ENCODE results near the gene ZBTB16.

The ZBTB16 gene

GRCh38 chr11:114244726-114245394, 185.3 kb downstream of the ZBTB16 start:
- H3K4me1 ChIP-seq (ENCODE audit: insufficient read depth, poor library complexity, severe bottlenecking), result no peaks in the 10 kb centered on the region
- H3K4me3 ChIP-seq (ENCODE audit: severe bottlenecking), result no peak overlapping the region
- DNase-seq (ENCODE audit: low spot score) (no peak), ATAC-seq (ENCODE audit: low read depth) (no peak)
- H3K9me3 ChIP-seq (ENCODE audit: severe bottlenecking), result no peaks in the 10 kb centered on the region
- H3K27ac ChIP-seq (ENCODE audit: poor library complexity, severe bottlenecking), result no peak overlapping the region
- H3K36me3 ChIP-seq (ENCODE audit: low read depth), result peaks cover 7% of the 10 kb centered on the region; the same call in 1 of the 2 replicates
- TF ChIP-seq CTCF (IDR thresholded peaks at IDR 0.05; ENCODE audit: poor library complexity, severe bottlenecking), result no peak
- H3K27me3 ChIP-seq (ENCODE audit: insufficient read depth, poor library complexity, severe bottlenecking), result no peaks in the 10 kb centered on the region

DNA sequence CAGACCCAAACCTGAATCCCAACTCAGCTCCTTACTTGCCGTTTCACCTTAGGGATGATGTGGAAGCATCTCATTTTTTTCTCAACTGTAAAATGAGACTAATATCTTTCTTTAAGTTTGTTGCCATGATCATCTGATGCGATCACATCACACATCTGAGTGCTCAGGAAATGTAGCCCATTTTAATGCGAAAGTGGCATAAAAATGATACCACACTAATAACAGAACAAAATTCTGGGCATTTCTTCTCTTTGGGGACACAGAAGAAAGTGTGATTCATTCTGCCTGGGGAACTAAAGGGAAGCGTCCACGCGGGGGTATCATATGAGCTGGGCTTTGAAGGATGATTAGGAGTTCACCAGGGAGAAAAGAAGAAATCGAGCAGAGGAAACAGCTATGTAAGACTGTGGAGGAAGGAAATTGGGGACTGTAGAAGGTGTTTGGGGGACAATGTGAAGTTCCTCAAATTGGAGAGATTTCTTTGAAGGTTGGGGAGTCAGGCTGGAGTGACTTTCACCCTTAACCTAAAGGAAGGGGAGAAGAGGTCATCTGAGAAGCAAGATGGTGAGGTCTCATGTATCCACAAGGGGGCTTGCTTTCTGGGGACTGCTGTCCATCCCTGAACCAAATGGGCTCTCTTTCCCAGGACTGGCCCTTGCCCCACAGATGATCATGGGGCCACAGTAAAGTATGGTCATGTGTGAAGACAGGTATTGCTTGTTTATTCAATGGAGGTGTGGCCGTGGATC, 187.0 kb downstream of the ZBTB16 start:
- Histone ChIP-seq H3K27me3 (ENCODE audit: insufficient read depth, poor library complexity, severe bottlenecking) (no peaks in the 10 kb centered on the region), H3K9me3 (ENCODE audit: severe bottlenecking) (no peaks in the 10 kb centered on the region), H3K4me3 (ENCODE audit: severe bottlenecking) (no peak overlapping the region), H3K36me3 (ENCODE audit: low read depth) (peaks cover 7% of the 10 kb centered on the region; the same call in 1 of the 2 replicates), H3K4me1 (ENCODE audit: insufficient read depth, poor library complexity, severe bottlenecking) (no peaks in the 10 kb centered on the region), H3K27ac (ENCODE audit: poor library complexity, severe bottlenecking) (no peak overlapping the region)
- no peak for DNase-seq (ENCODE audit: low spot score)
- no peak for TF ChIP-seq CTCF (IDR thresholded peaks at IDR 0.05; ENCODE audit: poor library complexity, severe bottlenecking)
- ATAC-seq (ENCODE audit: low read depth), result no peak

GRCh38 chr11:114247070-114247789, 187.7 kb downstream of the ZBTB16 start:
- H3K27me3 ChIP-seq (ENCODE audit: insufficient read depth, poor library complexity, severe bottlenecking), result no peaks in the 10 kb centered on the region
- ATAC-seq (ENCODE audit: low read depth), result no peak

GRCh38 chr11:114250180-114250579, 190.7 kb downstream of the ZBTB16 start:
- 0 out of 2 replicates have a peak, but pooled peaks cover 7% of the 10 kb centered on the region for H3K36me3 ChIP-seq (ENCODE audit: low read depth)
- H3K27me3 ChIP-seq (ENCODE audit: insufficient read depth, poor library complexity, severe bottlenecking), result no peaks in the 10 kb centered on the region
- H3K4me1 ChIP-seq (ENCODE audit: insufficient read depth, poor library complexity, severe bottlenecking), result no peaks in the 10 kb centered on the region
- DNase-seq (ENCODE audit: low spot score), result no peak
- no peak overlapping the region for H3K27ac ChIP-seq (ENCODE audit: poor library complexity, severe bottlenecking)
- no peaks in the 10 kb centered on the region for H3K9me3 ChIP-seq (ENCODE audit: severe bottlenecking)
- no peak for ATAC-seq (ENCODE audit: low read depth)
- no peak for TF ChIP-seq CTCF (IDR thresholded peaks at IDR 0.05; ENCODE audit: poor library complexity, severe bottlenecking)
- H3K4me3 ChIP-seq (ENCODE audit: severe bottlenecking), result no peak overlapping the region

More at GRCh38 chr11:114247070-114247789, 187.7 kb downstream of the ZBTB16 start:
- no peak for DNase-seq (ENCODE audit: low spot score)
- no peaks in the 10 kb centered on the region for H3K9me3 ChIP-seq (ENCODE audit: severe bottlenecking)
- no peaks in the 10 kb centered on the region for H3K4me1 ChIP-seq (ENCODE audit: insufficient read depth, poor library complexity, severe bottlenecking)
- no peak overlapping the region for H3K4me3 ChIP-seq (ENCODE audit: severe bottlenecking)
- 0 out of 2 replicates have a peak, but pooled peaks cover 7% of the 10 kb centered on the region for H3K36me3 ChIP-seq (ENCODE audit: low read depth)
- no peak for TF ChIP-seq CTCF (IDR thresholded peaks at IDR 0.05; ENCODE audit: poor library complexity, severe bottlenecking)
- no peak overlapping the region for H3K27ac ChIP-seq (ENCODE audit: poor library complexity, severe bottlenecking)
